Naive thymus-derived CD8-positive, alpha-beta T cell (primary cell): ENCODE measurements around the gene UTP3. TPM values are rescaled to one million over a fixed set of nuclear protein-coding genes. Genes with fewer than 3 reads are reported as not detected.
"Not testable (repeated sequence)": the region's sequence is repeated elsewhere in the genome, so short reads cannot be mapped to it uniquely, and the experiment has no call there.

ENCODE experiments used
- ATAC-seq, 2 donors: fragments of 150-1000 bp; cut with Tn5 transposase in 1 of 2; sonication (Bioruptor Pico), chemical (Tn5 transposase) in 1 of 2; 1 replicate in 1 of 2; 2 replicates in 1 of 2; pipeline ENCODE4 v1.10.0; 2021; ENCODE audit warnings: mild to moderate bottlenecking in 2 of 2, moderate library complexity in 2 of 2
- POLR2A ChIA-PET: fragments of 350-600 bp; sonication (Branson Sonifier 250); formaldehyde crosslinking; loops from one replicate; lab custom pipeline; 2021; ENCODE audit warnings: antibody characterized with exemption; lab: Charles Lee
- DNase-seq, 10 donors: peaks; one replicate each; pipeline versions ENCODE4 v3.0.0 to v3.0.0-alpha.2; 2020 to 2022
- H3K27ac Mint-ChIP-seq, 10 donors: one replicate each; pipeline ENCODE4 v1.8.0; 2020 to 2022; ENCODE audit warnings: mild to moderate bottlenecking in 10 of 10, mixed read lengths in 10 of 10, moderate library complexity in 4 of 10, inconsistent platforms in 1 of 10
- H3K27me3 Mint-ChIP-seq, 5 donors: one replicate each; pipeline ENCODE4 v1.8.0; 2021 to 2022; ENCODE audit warnings: mixed read lengths in 5 of 5
- H3K36me3 Mint-ChIP-seq, 3 donors: one replicate each; pipeline ENCODE4 v1.8.0; 2020 to 2022; ENCODE audit warnings: mixed read lengths in 3 of 3, mild to moderate bottlenecking in 2 of 3, inconsistent platforms in 1 of 3
- H3K4me1 Mint-ChIP-seq, 4 donors: one replicate each; pipeline ENCODE4 v1.8.0; 2021 to 2022; ENCODE audit warnings: mixed read lengths in 4 of 4
- H3K4me3 Mint-ChIP-seq, 10 donors: one replicate each; pipeline ENCODE4 v1.8.0; 2020 to 2022; ENCODE audit warnings: mild to moderate bottlenecking in 10 of 10, mixed read lengths in 10 of 10, moderate library complexity in 6 of 10, inconsistent platforms in 1 of 10
- H3K9me3 Mint-ChIP-seq, 9 donors: one replicate each; pipeline ENCODE4 v1.8.0; 2020 to 2022; ENCODE audit warnings: mixed read lengths in 9 of 9, mild to moderate bottlenecking in 3 of 9, inconsistent platforms in 1 of 9, moderate library complexity in 1 of 9
- polyA plus RNA-seq, 3 donors: library from polyadenylated mRNA; unstranded; fragments of 300-500 nt; fragmentation: Illumina TruSeq; gene quantifications; one replicate each; pipeline ENCODE4 v1.2.3, GENCODE V29; 2021
- total RNA-seq, 8 experiments: library from RNA in 2 of 8; stranded (reverse) in 2 of 8; gene quantifications; one replicate each; pipeline ENCODE4 v1.2.3 and lab custom pipeline; 2021 to 2026

Gene UTP3
- total and polyA plus RNA-seq, 5 experiments from 2014 or later, result 9.7 to 44.7 (median 20.3) TPM

GRCh38 chr4:70694633-70695032 is 6.3 kb downstream of the UTP3 start:
- not testable (repeated sequence) for H3K27me3 Mint-ChIP-seq
- POLR2A ChIA-PET, result interaction anchor here (0.6 kb wide), 1 partner anchor 37 kb away, joined by 3 read pairs; no protein-coding TSS in a partner anchor
- peaks cover 6 to 26% (median 17%) of the 10 kb centered on the region in 4 donors for H3K4me1 Mint-ChIP-seq

GRCh38 chr4:70698435-70698834 is 10.1 kb downstream of the UTP3 start:
- H3K4me3 Mint-ChIP-seq, H3K36me3 Mint-ChIP-seq, H3K4me1 Mint-ChIP-seq, H3K9me3 Mint-ChIP-seq, POLR2A ChIA-PET, H3K27me3 Mint-ChIP-seq, DNase-seq, H3K27ac Mint-ChIP-seq, ATAC-seq: not testable (repeated sequence)

More at GRCh38 chr4:70694633-70695032, 6.3 kb downstream of the UTP3 start:
- not testable (repeated sequence) for H3K4me3 Mint-ChIP-seq, H3K27ac Mint-ChIP-seq, H3K9me3 Mint-ChIP-seq, DNase-seq, ATAC-seq
- H3K36me3 Mint-ChIP-seq, result peaks cover 4 to 14% (median 13%) of the 10 kb centered on the region in 3 donors

GRCh38 chr4:70700712-70701111 is 12.4 kb downstream of the UTP3 start:
- H3K36me3 Mint-ChIP-seq, result peaks cover 0 to 5% (median 0%) of the 10 kb centered on the region in 3 donors

GRCh38 chr4:70701271-70701670 is 12.9 kb downstream of the UTP3 start:
- POLR2A ChIA-PET, result interaction anchor here (0.8 to 8.3 kb wide), 3 partner anchors 12 to 139 kb away, joined by 5 to 124 read pairs (median 109); partner anchors contain the start of genes GRSF1 and UTP3
- Mint-ChIP-seq H3K27me3 (no peaks in the 10 kb centered on the region), H3K9me3 (no peaks in the 10 kb centered on the region), H3K4me3 (no peak overlapping the region), H3K27ac (no peak overlapping the region), H3K36me3 (peaks cover 0 to 5% (median 0%) of the 10 kb centered on the region in 3 donors), H3K4me1 (peaks cover 10 to 20% (median 16%) of the 10 kb centered on the region in 4 donors)
- ATAC-seq (no peak), DNase-seq (no peak)

More at GRCh38 chr4:70700712-70701111, 12.4 kb downstream of the UTP3 start:
- Mint-ChIP-seq H3K27me3 (no peaks in the 10 kb centered on the region), H3K4me3 (no peak overlapping the region), H3K9me3 (no peaks in the 10 kb centered on the region), H3K4me1 (peaks cover 7 to 14% (median 11%) of the 10 kb centered on the region in 4 donors), H3K27ac (no peak overlapping the region)
- POLR2A ChIA-PET, result interaction anchor here (0.8 to 8.3 kb wide), 2 partner anchors 12 to 139 kb away, joined by 5 to 109 read pairs; partner anchors contain the start of genes GRSF1 and UTP3
- no peak for DNase-seq
- no peak for ATAC-seq

GRCh38 chr4:70702592-70702991 is 14.3 kb downstream of the UTP3 start:
- DNase-seq, H3K9me3 Mint-ChIP-seq, H3K4me3 Mint-ChIP-seq, ATAC-seq, H3K36me3 Mint-ChIP-seq, H3K27me3 Mint-ChIP-seq: not testable (repeated sequence)
- peaks cover 13 to 31% (median 25%) of the 10 kb centered on the region in 4 donors for H3K4me1 Mint-ChIP-seq
- H3K27ac Mint-ChIP-seq, result peak overlapping the region in 2 of 10 donors; percentile 52 to 66
- POLR2A ChIA-PET, result interaction anchor here (3.9 to 8.3 kb wide), 3 partner anchors 10 to 33 kb away, joined by 19 to 124 read pairs (median 109); partner anchors contain the start of gene UTP3

GRCh38 chr4:70703619-70704214 is 15.4 kb downstream of the UTP3 start:
- peak in 1 of 10 donors; percentile 6 for DNase-seq
- POLR2A ChIA-PET, result interaction anchor here (0.6 to 8.3 kb wide), 11 partner anchors 9 to 290 kb away, joined by 3 to 124 read pairs (median 7); partner anchors contain the start of genes DCK, GRSF1, RUFY3 and UTP3
- H3K4me3 Mint-ChIP-seq, result peak overlapping the region; percentile 89 to 99 (median 95)
- H3K4me1 Mint-ChIP-seq, result peaks cover 13 to 33% (median 25%) of the 10 kb centered on the region in 4 donors
- H3K27me3 Mint-ChIP-seq, result no peaks in the 10 kb centered on the region
- ATAC-seq, result no peak
- H3K36me3 Mint-ChIP-seq, result peaks cover 0 to 5% (median 0%) of the 10 kb centered on the region in 3 donors
- H3K27ac Mint-ChIP-seq, result peak overlapping the region; percentile 71 to 98 (median 94)
- no peaks in the 10 kb centered on the region for H3K9me3 Mint-ChIP-seq

GRCh38 chr4:70704215-70704930 is 16.0 kb downstream of the UTP3 start:
- no peaks in the 10 kb centered on the region for H3K9me3 Mint-ChIP-seq
- H3K4me3 Mint-ChIP-seq, result peak overlapping the region; percentile 89 to 99 (median 95)
- H3K27me3 Mint-ChIP-seq, result no peaks in the 10 kb centered on the region
- peaks cover 15 to 37% (median 30%) of the 10 kb centered on the region in 4 donors for H3K4me1 Mint-ChIP-seq
- POLR2A ChIA-PET, result interaction anchor here (0.6 to 8.3 kb wide), 17 partner anchors 9 to 289 kb away, joined by 3 to 124 read pairs (median 6); partner anchors contain the start of genes DCK, GRSF1, RUFY3 and UTP3
- H3K36me3 Mint-ChIP-seq, result peaks cover 0 to 5% (median 0%) of the 10 kb centered on the region in 3 donors
- ATAC-seq (peak; percentile 43 to 51), DNase-seq (peak; percentile 19 to 80 (median 57))
- peak overlapping the region; percentile 71 to 98 (median 94) for H3K27ac Mint-ChIP-seq

- Mint-ChIP-seq H3K36me3 (peaks cover 0 to 5% (median 0%) of the 10 kb centered on the region in 3 donors), H3K4me1 (peaks cover 16 to 41% (median 35%) of the 10 kb centered on the region in 4 donors), H3K9me3 (no peaks in the 10 kb centered on the region), H3K4me3 (peak overlapping the region in 7 of 10 donors; percentile 24 to 99 (median 92)), H3K27me3 (no peaks in the 10 kb centered on the region), H3K27ac (no peak overlapping the region)
- POLR2A ChIA-PET, result interaction anchor here (0.6 to 8.3 kb wide), 14 partner anchors 12 to 224 kb away, joined by 3 to 124 read pairs (median 6); partner anchors contain the start of genes GRSF1, RUFY3 and UTP3
- ATAC-seq (peak in 1 of 2 donors; percentile 17), DNase-seq (no peak)
These were observed 16.5 kb downstream of the UTP3 start for GRCh38 chr4:70704931-70705182.

GRCh38 chr4:70705183-70706043 is 17.1 kb downstream of the UTP3 start:
- ATAC-seq, result peak; percentile 75 to 76
- peaks cover 0 to 5% (median 0%) of the 10 kb centered on the region in 3 donors for H3K36me3 Mint-ChIP-seq
- POLR2A ChIA-PET, result interaction anchor here (0.6 to 8.3 kb wide), 16 partner anchors 8 to 224 kb away, joined by 3 to 124 read pairs (median 4); partner anchors contain the start of genes GRSF1, RUFY3 and UTP3
- peak overlapping the region; percentile 86 to 99 (median 93) for H3K4me3 Mint-ChIP-seq
- no peaks in the 10 kb centered on the region for H3K9me3 Mint-ChIP-seq
- peaks cover 16 to 42% (median 37%) of the 10 kb centered on the region in 4 donors for H3K4me1 Mint-ChIP-seq
- H3K27me3 Mint-ChIP-seq, result no peaks in the 10 kb centered on the region
- H3K27ac Mint-ChIP-seq, result peak overlapping the region; percentile 89 to 98 (median 95)
- peak; percentile 62 to 85 (median 72) for DNase-seq

- peaks cover 0 to 5% (median 0%) of the 10 kb centered on the region in 3 donors for H3K36me3 Mint-ChIP-seq
- DNase-seq (no peak), ATAC-seq (no peak)
- H3K27ac Mint-ChIP-seq, result peak overlapping the region; percentile 89 to 98 (median 95)
- peak overlapping the region; percentile 86 to 99 (median 93) for H3K4me3 Mint-ChIP-seq
- POLR2A ChIA-PET, result interaction anchor here (0.8 to 8.3 kb wide), 10 partner anchors 9 to 133 kb away, joined by 3 to 124 read pairs (median 13); partner anchors contain the start of genes GRSF1, RUFY3 and UTP3
- peaks cover 16 to 42% (median 38%) of the 10 kb centered on the region in 4 donors for H3K4me1 Mint-ChIP-seq
- no peaks in the 10 kb centered on the region for H3K9me3 Mint-ChIP-seq
- H3K27me3 Mint-ChIP-seq, result no peaks in the 10 kb centered on the region
These were observed 17.7 kb downstream of the UTP3 start for GRCh38 chr4:70706044-70706461.

GRCh38 chr4:70706516-70706915 is 18.2 kb downstream of the UTP3 start:
- peak overlapping the region; percentile 86 to 99 (median 93) for H3K4me3 Mint-ChIP-seq
- no peaks in the 10 kb centered on the region for H3K27me3 Mint-ChIP-seq
- DNase-seq (no peak), ATAC-seq (no peak)
- H3K9me3 Mint-ChIP-seq, result no peaks in the 10 kb centered on the region
- POLR2A ChIA-PET, result interaction anchor here (0.8 to 8.3 kb wide), 9 partner anchors 9 to 132 kb away, joined by 3 to 124 read pairs (median 16); partner anchors contain the start of genes GRSF1, RUFY3 and UTP3
- peaks cover 0 to 5% (median 0%) of the 10 kb centered on the region in 3 donors for H3K36me3 Mint-ChIP-seq
- H3K27ac Mint-ChIP-seq, result peak overlapping the region; percentile 89 to 98 (median 95)
- peaks cover 16 to 45% (median 41%) of the 10 kb centered on the region in 4 donors for H3K4me1 Mint-ChIP-seq
